Dendritic cell treated with granulocyte-macrophage colony-stimulating factor and Interleukin-4, amounts not matched to agents 40 ng/mL and 50 ng/mL, for 4 days (primary cell): ENCODE measurements around the gene SEMA3G.

Source experiments
- H3K27ac Mint-ChIP-seq: one replicate; pipeline ENCODE4 v1.8.0; 2022; ENCODE audit warnings: mild to moderate bottlenecking, mixed read lengths
- H3K27me3 Mint-ChIP-seq: one replicate; pipeline ENCODE4 v1.8.0; 2022; ENCODE audit warnings: mild to moderate bottlenecking, mixed read lengths
- H3K36me3 Mint-ChIP-seq: one replicate; pipeline ENCODE4 v1.8.0; 2022; ENCODE audit warnings: low read depth, mixed read lengths
- H3K4me1 Mint-ChIP-seq: one replicate; pipeline ENCODE4 v1.8.0; 2022; ENCODE audit warnings: low read depth, mixed read lengths
- H3K4me3 Mint-ChIP-seq: one replicate; pipeline ENCODE4 v1.8.0; 2022; ENCODE audit warnings: mild to moderate bottlenecking, moderate library complexity, mixed read lengths
- H3K9me3 Mint-ChIP-seq: one replicate; pipeline ENCODE4 v1.8.0; 2022; ENCODE audit warnings: mixed read lengths
- intact Hi-C: fragments of 100-400 bp; cut with micrococcal nuclease; formaldehyde crosslinking; loops from one replicate; pipeline ENCODE4 v1.15.0; 2022

The SEMA3G gene

GRCh38 chr3:52442409-52443267 lies 2.3 kb downstream of the SEMA3G start:
- no peak overlapping the region for H3K4me3 Mint-ChIP-seq
- peaks cover 25% of the 10 kb centered on the region for H3K27me3 Mint-ChIP-seq
- H3K36me3 Mint-ChIP-seq: no peaks in the 10 kb centered on the region
- no peaks in the 10 kb centered on the region for H3K9me3 Mint-ChIP-seq
- intact Hi-C loops: no loop called here
- peaks cover 25% of the 10 kb centered on the region for H3K4me1 Mint-ChIP-seq
- H3K27ac Mint-ChIP-seq: no peak overlapping the region

DNA sequence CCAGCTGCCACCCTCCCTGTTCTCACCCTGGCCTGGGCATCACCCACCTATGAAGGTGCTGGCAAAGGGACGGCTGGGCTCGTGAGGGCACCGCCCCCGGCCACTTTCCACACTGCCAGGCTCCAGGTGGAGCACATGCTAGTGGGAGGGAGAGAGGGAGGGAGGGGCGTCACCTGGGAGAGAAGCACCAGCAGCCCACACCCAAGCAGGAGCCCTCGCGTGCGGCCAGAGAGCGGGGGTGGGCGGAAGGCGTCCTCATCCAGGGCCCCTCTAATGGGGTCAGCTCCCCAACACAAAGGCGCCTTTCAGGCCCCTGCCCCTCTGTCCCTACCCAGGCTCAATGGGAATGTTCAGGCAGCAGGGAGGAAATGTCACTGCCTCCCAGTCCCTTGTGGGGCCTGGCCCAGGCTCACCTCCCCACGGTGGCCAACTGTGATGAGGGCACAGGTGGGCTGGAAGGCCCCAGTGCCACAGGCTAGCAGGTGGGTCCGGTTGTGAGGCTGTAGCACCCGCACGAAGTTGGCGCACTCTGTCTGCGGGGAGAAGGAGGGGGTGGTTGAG lies 3.1 kb downstream of the SEMA3G start:
- intact Hi-C loops: no loop called here
- H3K4me1 Mint-ChIP-seq: peaks cover 26% of the 10 kb centered on the region
- H3K27me3 Mint-ChIP-seq: peaks cover 22% of the 10 kb centered on the region
- H3K27ac Mint-ChIP-seq: no peak overlapping the region
- no peaks in the 10 kb centered on the region for H3K36me3 Mint-ChIP-seq
- no peaks in the 10 kb centered on the region for H3K9me3 Mint-ChIP-seq
- no peak overlapping the region for H3K4me3 Mint-ChIP-seq

DNA sequence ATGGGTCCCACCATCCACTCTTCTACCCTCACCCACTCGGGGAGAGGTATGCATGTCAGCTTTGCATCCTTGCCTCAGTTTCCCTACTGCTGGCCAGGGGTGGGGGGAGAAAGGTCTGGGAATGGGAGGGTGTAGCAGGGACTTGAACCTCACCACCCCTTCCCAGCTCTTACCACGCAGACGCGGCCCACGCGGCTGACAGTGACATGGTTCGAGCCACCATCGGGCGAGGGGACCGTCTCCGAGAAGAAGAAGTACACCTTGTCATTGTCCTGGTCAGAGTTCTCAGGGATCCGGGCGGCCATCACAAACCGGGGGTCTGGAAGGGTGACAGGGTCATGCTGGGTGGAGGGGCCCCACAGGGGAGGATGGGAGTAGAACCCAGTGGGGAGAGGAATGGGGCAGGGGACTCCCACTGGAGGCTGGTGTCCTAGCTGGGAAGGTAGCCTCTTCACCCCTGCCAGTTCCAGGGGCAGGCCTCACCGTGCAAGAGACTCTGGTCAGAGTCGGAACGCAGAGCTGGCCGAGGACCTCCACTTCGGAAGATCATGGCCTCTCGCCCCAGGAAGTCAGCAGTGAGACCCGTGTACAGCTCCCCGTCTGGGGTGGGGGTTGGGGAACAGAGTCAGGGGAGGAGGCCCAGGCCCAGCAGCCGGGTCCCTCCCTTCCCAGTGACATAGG lies 3.7 kb downstream of the SEMA3G start:
- peaks cover 20% of the 10 kb centered on the region for H3K27me3 Mint-ChIP-seq
- intact Hi-C loops: no loop called here
- H3K36me3 Mint-ChIP-seq: no peaks in the 10 kb centered on the region
- H3K9me3 Mint-ChIP-seq: no peaks in the 10 kb centered on the region
- H3K27ac Mint-ChIP-seq: no peak overlapping the region
- no peak overlapping the region for H3K4me3 Mint-ChIP-seq
- peaks cover 26% of the 10 kb centered on the region for H3K4me1 Mint-ChIP-seq

GRCh38 chr3:52440671-52441070 lies 4.2 kb downstream of the SEMA3G start:
- intact Hi-C loops: no loop called here
- Mint-ChIP-seq H3K27ac (no peak overlapping the region), H3K4me1 (peaks cover 32% of the 10 kb centered on the region), H3K9me3 (no peaks in the 10 kb centered on the region), H3K27me3 (peaks cover 20% of the 10 kb centered on the region), H3K36me3 (no peaks in the 10 kb centered on the region), H3K4me3 (no peak overlapping the region)

DNA sequence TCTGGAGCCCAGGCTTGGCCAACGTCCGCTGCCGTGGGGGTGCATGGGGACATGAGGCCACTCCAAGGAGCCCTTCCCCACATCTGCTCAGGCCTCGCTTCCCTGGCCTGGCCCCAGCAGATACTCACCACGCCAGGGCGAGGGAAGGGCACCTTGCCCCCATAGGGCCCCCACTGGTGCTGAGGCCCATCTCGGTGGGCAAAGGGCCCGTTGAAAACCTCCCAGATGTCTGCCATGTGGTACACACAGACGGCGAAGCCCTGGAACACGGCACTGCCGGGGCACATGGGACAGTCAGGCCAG lies 4.7 kb downstream of the SEMA3G start:
- intact Hi-C loops: no loop called here
- no peak overlapping the region for H3K4me3 Mint-ChIP-seq
- H3K27ac Mint-ChIP-seq: no peak overlapping the region
- H3K4me1 Mint-ChIP-seq: peaks cover 33% of the 10 kb centered on the region
- H3K9me3 Mint-ChIP-seq: no peaks in the 10 kb centered on the region
- no peaks in the 10 kb centered on the region for H3K36me3 Mint-ChIP-seq
- H3K27me3 Mint-ChIP-seq: peaks cover 21% of the 10 kb centered on the region

GRCh38 chr3:52439426-52440248 lies 5.3 kb downstream of the SEMA3G start:
- Mint-ChIP-seq H3K4me3 (no peak overlapping the region), H3K27me3 (peaks cover 23% of the 10 kb centered on the region), H3K4me1 (peaks cover 29% of the 10 kb centered on the region), H3K27ac (no peak overlapping the region), H3K36me3 (no peaks in the 10 kb centered on the region), H3K9me3 (no peaks in the 10 kb centered on the region)
- intact Hi-C loops: no loop called here

- Mint-ChIP-seq H3K4me3 (no peak overlapping the region), H3K9me3 (no peaks in the 10 kb centered on the region), H3K36me3 (no peaks in the 10 kb centered on the region), H3K27ac (no peak overlapping the region), H3K27me3 (peaks cover 22% of the 10 kb centered on the region), H3K4me1 (peaks cover 29% of the 10 kb centered on the region)
- intact Hi-C loops: no loop called here
These were observed 6.1 kb downstream of the SEMA3G start for GRCh38 chr3:52438579-52439425.

GRCh38 chr3:52438104-52438376 lies 6.9 kb downstream of the SEMA3G start:
- Mint-ChIP-seq H3K36me3 (no peaks in the 10 kb centered on the region), H3K9me3 (no peaks in the 10 kb centered on the region), H3K27me3 (peaks cover 19% of the 10 kb centered on the region), H3K4me3 (no peak overlapping the region), H3K4me1 (peaks cover 37% of the 10 kb centered on the region), H3K27ac (no peak overlapping the region)
- intact Hi-C loops: no loop called here

DNA sequence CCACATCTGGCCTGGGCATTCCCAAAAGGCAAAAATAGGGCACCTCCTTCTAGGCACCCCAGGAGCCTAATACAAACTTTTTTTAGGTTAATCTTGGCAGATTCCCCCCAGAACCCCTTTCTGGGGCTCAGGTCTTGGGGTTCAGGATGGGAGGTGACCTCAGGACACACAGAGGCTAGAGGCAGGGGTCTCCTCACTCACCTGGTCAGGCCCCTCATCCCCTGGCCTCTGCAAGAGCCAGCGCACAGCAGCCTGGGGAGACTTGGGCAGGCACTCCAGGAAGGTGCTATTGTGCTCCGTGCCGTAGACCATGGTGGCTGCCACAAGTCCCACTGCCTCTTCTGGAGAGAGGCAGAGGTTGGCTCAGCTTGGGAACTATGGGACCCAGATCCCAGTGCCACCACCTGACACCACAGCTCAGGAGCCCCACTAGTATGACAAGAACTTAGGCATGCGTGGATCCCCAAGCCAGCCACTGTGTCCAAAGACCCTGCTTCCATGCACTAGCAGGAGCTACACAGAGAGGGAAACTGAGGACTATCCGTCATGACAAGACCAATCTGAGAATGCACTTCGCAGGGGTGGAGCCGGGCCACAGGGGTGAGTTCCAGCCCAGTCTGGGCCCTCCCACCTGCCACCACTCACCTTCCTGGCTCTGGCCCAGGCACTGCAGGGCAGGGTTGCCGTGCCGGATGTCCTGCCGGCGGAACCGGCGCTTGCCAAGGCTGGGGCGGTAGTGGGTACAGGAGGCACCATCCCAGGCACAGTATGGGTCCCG lies 7.4 kb downstream of the SEMA3G start:
- intact Hi-C loops: no loop called here
- Mint-ChIP-seq H3K27ac (no peak overlapping the region), H3K9me3 (no peaks in the 10 kb centered on the region), H3K4me3 (no peak overlapping the region), H3K4me1 (peaks cover 42% of the 10 kb centered on the region), H3K27me3 (peaks cover 14% of the 10 kb centered on the region), H3K36me3 (no peaks in the 10 kb centered on the region)

DNA sequence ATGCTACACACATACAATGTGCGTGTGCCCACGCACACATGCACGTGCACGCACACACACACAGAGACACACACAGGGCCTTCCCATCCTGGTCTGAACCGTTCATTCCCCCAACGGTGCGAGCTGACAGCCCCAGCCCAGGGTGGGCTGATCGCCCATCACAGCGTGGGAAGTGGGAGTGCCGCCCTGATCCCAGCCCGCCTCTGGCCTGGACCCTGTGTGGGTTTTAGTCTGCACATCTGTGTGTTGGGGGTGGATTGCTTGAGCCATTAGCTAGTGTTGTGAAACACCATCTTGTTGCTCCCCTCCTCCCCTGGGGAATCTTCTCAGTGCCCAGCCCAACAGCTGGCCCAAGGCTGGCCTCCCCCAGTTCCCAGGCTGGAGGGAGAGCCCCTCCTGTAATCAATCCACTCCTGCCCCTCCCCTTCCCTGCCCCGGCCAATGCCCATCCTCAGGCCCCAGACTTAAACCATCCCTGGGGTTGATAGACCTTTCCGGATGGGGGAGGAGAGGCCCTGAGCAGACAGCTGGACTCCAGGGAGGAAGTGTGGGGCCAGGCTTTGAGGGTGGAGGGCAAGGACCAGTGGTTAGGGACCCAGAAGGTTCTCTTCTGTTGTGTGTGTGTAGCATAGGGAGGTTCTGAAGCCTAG lies 8.3 kb downstream of the SEMA3G start:
- Mint-ChIP-seq H3K27me3 (peaks cover 13% of the 10 kb centered on the region), H3K27ac (no peak overlapping the region), H3K9me3 (no peaks in the 10 kb centered on the region), H3K4me3 (no peak overlapping the region), H3K36me3 (no peaks in the 10 kb centered on the region), H3K4me1 (peaks cover 51% of the 10 kb centered on the region)
- intact Hi-C loops: no loop called here

- Mint-ChIP-seq H3K27me3 (peaks cover 15% of the 10 kb centered on the region), H3K27ac (no peak overlapping the region), H3K4me3 (no peak overlapping the region), H3K4me1 (peaks cover 54% of the 10 kb centered on the region), H3K9me3 (no peaks in the 10 kb centered on the region), H3K36me3 (no peaks in the 10 kb centered on the region)
- intact Hi-C loops: no loop called here
These were observed 9.4 kb downstream of the SEMA3G start for GRCh38 chr3:52435246-52436101.
